Left lobe of liver (tissue), 2 donors: ENCODE data around the gene MYLK. TPM values are rescaled to one million over a fixed set of nuclear protein-coding genes. Genes with fewer than 3 reads are reported as not detected.

ENCODE experiments used
- ATAC-seq: fragments of 200-7000 bp; cut with Tn5 transposase; one replicate; pipeline ENCODE4 v1.9.1; 2020; ENCODE audit warnings: mild to moderate bottlenecking, moderate library complexity
- DNase-seq: peaks from one replicate; pipeline ENCODE4 v3.0.0-alpha.2; 2020; ENCODE audit warnings: low spot score
- total RNA-seq: library from RNA; stranded (reverse); gene quantifications from one replicate; pipeline ENCODE4 v1.2.1, GENCODE V29; 2021
- donor health status: DM: no; HTN: no; CAD: no; lungs with moderate emphysema.
- donor health status: DM: no; HTN: yes; CAD: no.

MYLK gene
- total RNA-seq, 1 donor from 2014 or later, result 144 TPM

GRCh38 chr3:123657111-123657510 lies 227.0 kb downstream of the MYLK start:
- ATAC-seq, result no peak
- no peak for DNase-seq

DNA sequence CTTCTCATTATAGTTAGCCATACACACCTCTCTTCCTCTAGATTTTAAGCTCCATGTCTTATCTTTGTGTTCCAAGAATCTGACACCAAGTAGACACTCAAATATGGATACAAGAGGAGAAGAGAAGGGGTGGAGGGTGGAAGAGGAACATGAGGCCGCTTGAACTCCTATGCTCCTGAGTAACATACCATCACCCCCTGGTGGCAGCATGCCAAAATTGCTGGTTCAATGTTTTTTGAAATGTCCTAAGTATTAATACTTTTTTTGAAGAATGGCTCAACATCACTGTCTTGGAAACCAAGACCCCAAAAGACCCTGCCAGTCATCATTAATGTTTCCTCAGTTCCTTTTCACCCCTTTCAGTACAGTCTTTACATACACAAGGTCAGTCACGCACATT lies 227.4 kb downstream of the MYLK start:
- no peak for DNase-seq
- ATAC-seq, result no peak

DNA sequence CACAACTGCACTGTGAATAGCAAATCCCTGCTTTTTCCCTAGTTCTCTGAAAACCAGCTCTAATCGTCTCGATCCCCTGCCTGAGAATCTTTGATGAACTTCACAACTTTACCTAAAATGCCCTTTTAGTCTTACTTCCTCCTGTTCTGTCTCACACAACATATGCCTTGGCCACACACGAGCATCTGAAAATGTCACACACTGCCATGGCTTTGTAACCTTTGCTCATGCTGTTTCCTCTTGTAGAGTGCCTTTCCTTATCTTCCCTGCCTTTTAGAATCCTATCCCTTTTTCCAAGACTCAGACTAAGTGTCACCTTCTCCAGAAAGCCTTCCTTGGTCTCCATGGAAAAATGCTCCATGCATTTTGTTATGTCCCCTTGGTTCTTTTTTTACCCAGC lies 227.9 kb downstream of the MYLK start:
- DNase-seq, result no peak
- ATAC-seq, result no peak

DNA sequence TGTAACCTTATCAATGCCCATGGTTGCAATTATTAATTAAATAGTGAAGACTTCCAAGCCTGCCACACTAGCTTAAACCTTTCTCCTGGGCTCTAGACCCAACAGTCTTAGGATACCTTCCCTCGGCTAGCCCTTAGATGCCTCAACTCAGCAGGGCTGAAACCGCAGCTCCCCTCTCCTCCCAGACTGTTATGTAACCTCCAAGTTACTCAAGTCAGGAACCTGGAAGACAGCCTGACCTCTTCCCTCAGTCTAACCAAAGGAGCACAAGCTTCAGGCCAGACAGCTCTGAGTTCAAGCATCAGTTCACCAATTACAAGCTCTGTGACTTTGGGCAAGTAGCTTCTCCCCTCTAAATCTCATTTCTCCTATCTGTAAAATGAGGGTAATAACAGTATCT lies 228.7 kb downstream of the MYLK start:
- no peak for DNase-seq
- ATAC-seq, result no peak

- peak; percentile 88 for DNase-seq
- ATAC-seq, result peak; percentile 91
These were observed 230.9 kb downstream of the MYLK start for GRCh38 chr3:123653221-123653682.

- ATAC-seq (peak; percentile 69), DNase-seq (peak; percentile 75)
These were observed 231.7 kb downstream of the MYLK start for GRCh38 chr3:123652342-123652984.

DNA sequence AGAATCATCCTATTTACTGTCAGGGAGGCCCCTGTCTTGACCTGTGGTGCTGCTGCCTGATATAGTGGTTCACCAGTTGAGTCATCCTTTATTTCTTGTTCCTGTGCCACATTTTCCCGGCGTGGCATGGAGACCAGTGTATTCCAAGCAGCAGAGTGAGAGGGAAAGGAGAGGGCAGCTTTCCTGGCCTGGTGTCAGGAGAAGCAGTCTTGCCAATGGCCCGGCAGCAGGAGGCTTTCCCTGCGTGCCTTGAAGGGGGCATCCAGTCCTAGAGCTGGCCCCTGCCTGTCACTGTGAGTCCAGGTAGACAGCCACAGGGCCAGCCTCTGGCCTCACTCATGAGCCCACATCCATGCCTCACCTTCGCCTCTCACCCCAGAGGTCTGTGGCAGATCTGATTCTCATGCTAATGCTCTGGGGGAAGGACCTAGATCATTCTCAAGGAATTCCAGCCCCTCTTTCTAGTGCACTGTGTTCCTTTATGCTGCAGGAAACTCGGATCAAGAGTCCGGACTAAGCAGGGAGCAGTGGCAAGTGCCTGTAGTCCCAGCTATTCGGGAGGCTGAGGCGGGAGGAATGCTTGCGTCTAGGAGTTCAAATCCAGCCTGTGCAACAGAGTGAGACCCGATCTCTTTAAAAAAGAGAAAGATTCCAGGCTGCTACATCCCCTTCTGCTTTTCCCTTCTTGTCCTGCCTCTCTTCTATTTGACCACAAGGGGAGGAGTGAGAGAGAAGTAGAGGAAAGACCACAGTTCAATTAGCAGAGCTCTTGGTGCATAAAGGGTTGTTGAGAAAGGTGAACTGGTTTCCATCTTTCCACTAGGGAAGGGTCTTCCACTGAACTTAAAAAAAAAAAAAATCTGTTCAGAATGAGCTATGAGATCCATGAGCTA lies 232.4 kb downstream of the MYLK start:
- DNase-seq (no peak), ATAC-seq (no peak)

GRCh38 chr3:123650101-123650500 lies 234.0 kb downstream of the MYLK start:
- ATAC-seq, result no peak
- no peak for DNase-seq

DNA sequence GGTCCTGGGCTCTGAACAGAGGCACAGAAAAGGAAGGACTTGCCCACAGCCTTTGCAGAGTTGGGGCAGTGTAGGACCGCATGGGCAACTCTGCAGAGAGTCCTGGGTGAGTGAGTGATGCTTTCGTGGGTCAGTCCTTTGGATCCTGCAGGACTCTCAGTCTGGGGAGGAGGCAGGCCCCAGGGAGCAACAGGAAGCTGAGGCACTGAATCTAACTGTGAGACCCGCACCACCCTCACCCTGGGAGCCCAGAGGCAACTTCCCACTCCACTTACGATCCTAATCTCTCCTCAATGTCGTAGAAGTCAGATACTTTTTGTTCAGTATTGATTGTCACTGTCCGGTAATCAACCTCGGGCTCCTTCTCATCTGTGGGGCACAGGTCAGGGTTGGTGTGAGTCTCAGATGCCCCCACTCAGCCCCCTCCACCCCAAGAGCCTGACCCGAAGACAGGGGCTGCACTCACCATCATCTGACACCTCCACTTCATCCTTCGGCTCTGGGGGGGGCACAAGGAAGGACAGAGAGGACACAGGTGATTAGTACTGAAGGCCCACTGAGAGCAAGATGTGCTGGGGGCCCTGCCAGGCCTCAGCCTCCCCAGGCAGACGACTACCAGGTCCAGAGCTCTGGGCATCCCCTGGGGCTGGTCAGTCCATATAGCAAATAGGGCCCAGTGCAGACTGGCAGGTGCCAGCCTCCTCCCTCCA lies 235.3 kb downstream of the MYLK start:
- DNase-seq (no peak), ATAC-seq (no peak)

DNA sequence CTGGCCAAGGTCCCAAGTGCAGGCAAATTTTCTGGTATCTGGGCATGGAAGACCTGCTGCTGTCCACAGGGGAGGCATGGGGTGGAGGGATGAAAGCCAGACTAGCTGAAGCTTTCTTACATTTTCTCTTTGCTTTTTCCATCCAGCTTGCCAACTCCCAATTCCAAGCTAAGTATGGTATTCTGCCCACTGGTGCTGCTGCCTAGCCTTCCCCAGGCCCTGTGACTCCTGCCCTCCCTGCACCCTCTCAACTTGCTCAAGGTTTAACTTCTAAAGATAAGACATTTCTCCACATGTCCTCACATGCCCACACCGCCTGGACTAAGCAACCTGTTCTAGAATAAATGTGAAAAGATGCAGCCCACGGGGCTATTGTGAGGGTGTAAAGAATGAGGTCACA lies 239.8 kb downstream of the MYLK start:
- DNase-seq, result no peak
- ATAC-seq, result no peak

DNA sequence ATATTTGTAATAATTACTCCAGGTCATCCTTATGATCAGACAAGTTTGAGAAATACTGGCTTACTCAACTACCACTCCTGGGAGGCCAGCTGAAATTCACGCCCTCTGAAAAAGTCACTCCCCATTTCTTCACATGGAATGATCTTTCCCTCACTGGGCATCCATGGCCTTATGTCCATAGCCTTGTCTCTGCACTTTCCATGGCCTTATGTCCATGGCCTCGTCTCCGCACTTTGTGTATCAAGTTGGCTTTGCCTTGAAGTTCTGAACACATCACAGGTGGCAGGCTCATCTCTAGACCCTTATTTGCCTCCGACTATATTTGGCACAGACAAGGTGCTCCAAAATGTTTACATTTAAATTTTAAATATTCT lies 241.2 kb downstream of the MYLK start:
- DNase-seq (no peak), ATAC-seq (no peak)

- DNase-seq (peak; percentile 64), ATAC-seq (peak; percentile 76)
These were observed 241.8 kb downstream of the MYLK start for GRCh38 chr3:123642182-123642956.

- DNase-seq (no peak), ATAC-seq (no peak)
These were observed 242.6 kb downstream of the MYLK start for GRCh38 chr3:123641505-123641904.

DNA sequence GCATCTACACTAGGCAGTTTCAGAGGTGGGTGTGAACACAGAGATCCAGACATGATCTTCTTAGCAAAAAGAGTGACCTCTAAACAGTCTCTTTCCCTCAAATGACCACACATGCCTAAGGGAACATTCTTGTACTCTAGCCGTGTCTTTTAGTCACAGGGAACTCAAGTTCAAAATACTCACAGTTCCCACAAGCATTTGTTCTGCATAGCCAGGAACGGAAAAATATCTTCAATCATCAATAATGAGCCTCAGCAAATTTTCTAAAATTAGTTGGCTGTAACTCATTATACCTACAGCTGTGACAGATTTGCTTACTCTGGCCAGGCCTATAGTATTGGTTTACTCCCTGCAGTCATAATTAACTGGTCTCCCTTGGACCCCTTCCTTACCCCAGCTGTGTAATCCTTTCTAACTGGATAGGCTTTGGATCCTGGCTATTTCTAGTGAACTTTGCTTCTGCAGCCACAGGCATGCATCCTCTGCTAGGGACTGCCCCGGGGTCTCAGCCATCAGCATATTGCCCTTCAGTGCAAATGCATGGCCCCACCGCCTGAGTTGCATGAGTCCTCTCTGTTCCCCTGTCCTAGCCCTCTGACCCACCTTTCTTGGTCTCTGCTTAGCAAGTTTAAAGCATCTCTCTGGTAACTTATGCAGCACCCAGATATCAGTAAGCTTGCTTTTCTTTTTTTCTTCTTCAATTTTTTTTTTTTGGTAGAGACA lies 243.2 kb downstream of the MYLK start:
- ATAC-seq (no peak), DNase-seq (no peak)

- no peak for DNase-seq
- no peak for ATAC-seq
These were observed 243.8 kb downstream of the MYLK start for GRCh38 chr3:123640311-123640710.

- DNase-seq, result no peak
- no peak for ATAC-seq
These were observed 245.0 kb downstream of the MYLK start for GRCh38 chr3:123638936-123639689.

- no peak for ATAC-seq
- DNase-seq, result no peak
These were observed 246.3 kb downstream of the MYLK start for GRCh38 chr3:123637841-123638240.

DNA sequence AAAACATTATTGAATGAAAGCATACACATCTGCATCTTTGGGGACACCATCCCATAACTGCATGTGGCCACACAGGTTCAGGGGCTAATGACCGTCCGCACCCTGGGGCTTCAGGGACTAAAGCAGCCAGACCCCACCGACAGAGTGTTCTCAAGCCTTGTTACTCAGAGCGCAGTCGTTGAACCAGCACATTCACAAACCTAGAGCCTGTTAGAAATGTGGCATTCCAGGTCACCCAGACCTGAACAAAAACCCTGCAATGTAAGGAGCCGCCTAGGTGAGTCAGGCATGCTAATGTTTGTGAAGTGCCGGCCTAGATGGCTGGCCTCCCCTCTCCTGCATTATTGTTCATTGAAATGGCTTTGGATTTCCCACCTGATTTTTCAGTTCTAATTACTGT lies 247.0 kb downstream of the MYLK start:
- no peak for ATAC-seq
- DNase-seq, result no peak

DNA sequence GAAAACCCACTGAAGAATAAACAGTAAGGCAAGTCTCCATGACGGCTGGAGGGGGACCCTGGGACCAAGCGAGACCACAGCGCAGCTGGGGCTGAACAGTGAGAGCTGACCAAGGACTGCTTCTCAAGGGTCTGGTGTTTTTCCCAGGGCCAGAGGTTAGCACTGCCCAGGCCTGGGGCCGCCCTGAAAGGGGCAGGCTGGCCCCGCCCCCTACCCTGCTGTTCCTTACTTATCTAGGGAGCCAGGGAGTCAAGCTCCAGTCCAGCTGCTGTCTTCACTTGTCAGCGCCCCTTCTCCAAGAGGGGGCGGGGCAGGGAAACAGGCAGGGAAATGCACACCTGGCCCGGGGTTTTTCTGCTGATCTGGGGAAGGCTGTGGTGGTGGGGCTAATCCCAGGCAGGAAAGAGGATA lies 247.7 kb downstream of the MYLK start:
- ATAC-seq, result peak; percentile 15

DNA sequence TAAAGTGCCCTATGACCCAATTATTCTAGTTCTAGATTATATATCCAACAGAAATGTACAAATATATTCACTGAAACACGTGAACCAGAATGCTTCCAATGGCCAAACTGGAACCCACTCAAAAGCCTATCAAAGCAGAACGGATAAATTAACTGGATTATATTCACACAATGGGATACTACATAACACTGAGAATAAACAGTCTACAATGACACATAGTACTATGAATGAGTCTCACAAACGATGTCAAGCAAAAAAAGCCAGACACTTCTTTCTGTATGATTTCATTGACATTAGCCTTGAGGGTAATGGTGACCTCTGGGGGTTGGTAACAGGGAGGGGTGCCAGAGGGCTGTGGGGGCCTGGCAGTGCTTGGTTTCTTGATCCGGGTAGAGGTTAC lies 248.4 kb downstream of the MYLK start:
- DNase-seq (no peak), ATAC-seq (no peak)

More for the DNA sequence above, 247.7 kb downstream of the MYLK start:
- no peak for DNase-seq
